Lower leg skin (tissue), 3 donors: ENCODE data around the gene PLA2G2F.

Source experiments
- CTCF ChIP-seq, 3 donors: fragments of 450-650 bp; IDR thresholded peaks; one replicate each; pipeline ENCODE4 v1.5.1; 2016; ENCODE audit warnings: antibody characterized with exemption in 3 of 3, mild to moderate bottlenecking in 3 of 3, moderate library complexity in 2 of 3
- POLR2A ChIP-seq, 2 donors: fragments of 450-650 bp; IDR thresholded peaks; one replicate each; pipeline ENCODE4 v1.6.1; 2016 to 2017; ENCODE audit warnings: antibody characterized with exemption in 2 of 2, mild to moderate bottlenecking in 1 of 2, moderate library complexity in 1 of 2

GRCh38 chr1:20183035-20183434 lies 43.9 kb downstream of the PLA2G2F start:
- TF ChIP-seq CTCF (IDR thresholded peaks at IDR 0.05) (no peak), POLR2A (IDR thresholded peaks at IDR 0.05) (no peak)
